K562 (cell line): Measurements from ENCODE around the gene LRRK1. TPM values are rescaled to one million over a fixed set of nuclear protein-coding genes. Genes with fewer than 3 reads are reported as not detected.

Experiments
- ATAC-seq: fragments of 200-7000 bp; cut with Tn5 transposase; 3 replicates; pipeline ENCODE4 v1.9.1; 2020; ENCODE audit warnings: moderate library complexity
- BruUV-seq: library from RNA; stranded (reverse); fragments of 400-500 nt; replicated peaks from 2 replicates; lab custom pipeline; 2021; lab: Mats Ljungman, UMichigan
- CTCF ChIA-PET: fragments of 300-600 bp; formaldehyde crosslinking; extraction: SDS; loops from one replicate; lab custom pipeline; 2021; ENCODE audit warnings: low intra/inter-chr PET ratio; lab: Yijun Ruan, JAX
- POLR2A ChIA-PET: fragments of 300-600, 350-650 bp; sonication (Branson Sonifier 250); formaldehyde crosslinking; extraction: SDS; loops from one replicate; lab custom pipeline; 2021; ENCODE audit warnings: antibody characterized with exemption, inconsistent platforms; lab: Yijun Ruan, JAX
- DNase-seq, 4 experiments: peaks; one replicate each; pipeline versions ENCODE4 v3.0.0 to v3.0.0-alpha.2; 2011 to 2018; ENCODE audit warnings: low spot score in 3 of 4, mixed read lengths in 3 of 4; ENCODE audit errors: extremely low read depth in 1 of 4
- FAIRE-seq: peaks from 2 replicates; lab custom pipeline; 2011; peaks lifted over from hg19 to GRCh38; lab: Jason Lieb, UNC
- H2AFZ ChIP-seq: 2 replicates; pipeline ENCODE4 v1.6.0; 2011; ENCODE audit warnings: low read depth, low read length, control low read depth, inconsistent platforms
- H3K27ac ChIP-seq: fragments of 200-600 bp; 3 replicates; pipeline ENCODE4 v1.8.0; 2011; ENCODE audit warnings: low read depth, mild to moderate bottlenecking, control low read depth, inconsistent platforms, low read length, moderate library complexity, mixed read lengths; ENCODE audit errors: extremely low read depth
- H3K27me3 ChIP-seq, 2 experiments: fragments of 300-600 bp in 1 of 2; 2 replicates in 1 of 2; 3 replicates in 1 of 2; pipeline versions ENCODE4 v1.6.0 to v1.8.0; 2011; ENCODE audit warnings: inconsistent platforms in 2 of 2, low read length in 2 of 2, mild to moderate bottlenecking in 1 of 2, mixed read lengths in 1 of 2, moderate library complexity in 1 of 2; ENCODE audit not compliant: control insufficient read depth in 2 of 2, insufficient read depth in 2 of 2
- H3K36me3 ChIP-seq: fragments of 300-600 bp; 3 replicates; pipeline ENCODE4 v1.8.0; 2011; ENCODE audit warnings: mild to moderate bottlenecking, low read length, inconsistent platforms; ENCODE audit not compliant: control insufficient read depth, insufficient read depth
- H3K4me1 ChIP-seq, 2 experiments: fragments of 200-600 bp in 1 of 2; replicated peaks in 1 of 2; 2 replicates in 1 of 2; 3 replicates in 1 of 2; pipeline versions ENCODE4 v1.5.1 to v1.8.0; 2011; ENCODE audit warnings: inconsistent platforms in 2 of 2, low read length in 2 of 2, mild to moderate bottlenecking in 1 of 2, mixed read lengths in 1 of 2, moderate library complexity in 1 of 2; ENCODE audit not compliant: control insufficient read depth in 2 of 2, insufficient read depth in 2 of 2
- H3K4me2 ChIP-seq: 2 replicates; pipeline ENCODE4 v1.6.1; 2011; ENCODE audit warnings: low read length, control low read depth, inconsistent platforms, mixed read lengths; ENCODE audit not compliant: insufficient read depth
- H3K4me3 ChIP-seq: fragments of 200-600 bp; sonication (generic), shearing (Covaris generic); 2 replicates; pipeline ENCODE4 v1.5.1; 2016; ENCODE audit warnings: control low read depth, inconsistent platforms
- H3K79me2 ChIP-seq: fragments of 200-600 bp; 3 replicates; pipeline ENCODE4 v1.8.0; 2011; ENCODE audit warnings: low read length, inconsistent platforms; ENCODE audit not compliant: control insufficient read depth, insufficient read depth
- H3K9ac ChIP-seq, 2 experiments: 2 replicates each; pipeline versions ENCODE4 v1.6.0 to v1.6.1; 2011; ENCODE audit warnings: low read depth in 2 of 2, low read length in 2 of 2, control low read depth in 1 of 2, inconsistent platforms in 1 of 2, mild to moderate bottlenecking in 1 of 2, mixed read lengths in 1 of 2; ENCODE audit not compliant: insufficient read depth in 1 of 2
- H3K9me1 ChIP-seq: one replicate; pipeline ENCODE4 v1.6.0; 2011; ENCODE audit warnings: inconsistent platforms, mild to moderate bottlenecking, low read length, moderate library complexity; ENCODE audit not compliant: control insufficient read depth, insufficient read depth
- H3K9me3 ChIP-seq: replicated peaks from 2 replicates; pipeline ENCODE4 v1.5.1; 2011; ENCODE audit warnings: low read depth, low read length, inconsistent platforms; ENCODE audit not compliant: control insufficient read depth, insufficient read depth
- H4K20me1 ChIP-seq: replicated peaks from 2 replicates; pipeline ENCODE4 v1.6.1; 2011; ENCODE audit warnings: low read length, inconsistent platforms, mixed read lengths; ENCODE audit not compliant: control insufficient read depth, insufficient read depth
- DPF2 ChIP-seq: fragments of 450-650 bp; IDR thresholded peaks from 2 replicates; pipeline ENCODE4 v1.6.1; 2016
- EGR1 ChIP-seq: fragments of 450-650 bp; conservative IDR thresholded peaks from 2 replicates; pipeline ENCODE4 v1.6.1; 2017; ENCODE audit warnings: mild to moderate bottlenecking
- JUNB ChIP-seq: fragments of 450-650 bp; formaldehyde crosslinking; conservative IDR thresholded peaks from 2 replicates; pipeline ENCODE4 v1.4.0; 2020; ENCODE audit warnings: mild to moderate bottlenecking
- JUND ChIP-seq, 2 experiments: IDR thresholded peaks; 2 replicates in 1 of 2; 3 replicates in 1 of 2; pipeline ENCODE4 v1.6.1; 2011; ENCODE audit warnings: borderline replicate concordance in 2 of 2, low read depth in 2 of 2, low read length in 2 of 2, improper control_type of control experiment in 1 of 2, missing biosample characterization in 1 of 2, missing genetic modification characterization in 1 of 2, missing genetic modification reagents in 1 of 2
- NCOA6 ChIP-seq: fragments of 450-650 bp; IDR thresholded peaks from 2 replicates; pipeline ENCODE4 v1.6.1; 2017; ENCODE audit warnings: mild to moderate bottlenecking
- NEUROD1 ChIP-seq: fragments of 150-350 bp; IDR thresholded peaks from 2 replicates; pipeline ENCODE4 v1.6.1; 2014; ENCODE audit warnings: borderline replicate concordance, low read length, low read depth; ENCODE audit not compliant: partially characterized antibody
- PURB ChIP-seq: sonication (generic); formaldehyde crosslinking; IDR thresholded peaks from 2 replicates; pipeline ENCODE4 v1.9.0; 2021; ENCODE audit warnings: low read depth, mild to moderate bottlenecking, missing genetic modification reagents
- TEAD4 ChIP-seq, 2 experiments: sonication (generic) in 1 of 2; formaldehyde crosslinking in 1 of 2; IDR thresholded peaks; 2 replicates each; pipeline versions ENCODE4 v1.6.1 to v1.8.0; 2012 to 2022; ENCODE audit warnings: borderline replicate concordance in 1 of 2, inconsistent platforms in 1 of 2, low read length in 1 of 2, mild to moderate bottlenecking in 1 of 2, missing genetic modification reagents in 1 of 2
- VEZF1 ChIP-seq: fragments of 200-800 bp; sonication (Bioruptor generic); IDR thresholded peaks from 2 replicates; pipeline ENCODE4 v1.6.1; 2017; ENCODE audit warnings: missing genetic modification characterization, missing compliant biosample characterization
- ZNF324 ChIP-seq: fragments of 250-450 bp; sonication (Bioruptor Pico); IDR thresholded peaks from 2 replicates; pipeline ENCODE4 v1.4.0; 2020; ENCODE audit warnings: mild to moderate bottlenecking
- WGBS: fragments of 100-300 bp; shearing (Covaris generic); methylation state at CpG from one replicate; pipeline ENCODE4 v1.1.6; 2016; ENCODE audit warnings: low coverage, mixed read lengths; ENCODE audit not compliant: insufficient coverage; ENCODE audit errors: missing lambda C conversion rate; 5-methylcytosine and 5-hydroxymethylcytosine counted together
- in situ Hi-C: fragments of 300-500 bp; cut with MboI; formaldehyde crosslinking; loops from 4 replicates; pipeline ENCODE4 v1.15.0; 2018; ENCODE audit warnings: inconsistent platforms, mixed read lengths
- intact Hi-C: fragments of 100-400 bp; cut with micrococcal nuclease; formaldehyde crosslinking; loops from 2 replicates; pipeline ENCODE4 v1.14.2; 2022
- polyA plus RNA-seq, 8 experiments: library from polyadenylated mRNA; depleted of rRNA in 4 of 8; stranded (reverse) in 5 of 8; unstranded in 3 of 8; fragments of >200 nt; fragmentation: Nextera tagmentation in 2 of 8; fragmentation: Illumina TruSeq in 1 of 8; extraction: Ambion mirVana in 2 of 8; extraction: Trizol in 1 of 8; gene quantifications; 2 replicates each; pipeline versions ENCODE4 v1.2.1 to v1.2.3, GENCODE V29; 2011 to 2014; ENCODE audit warnings: inconsistent platforms in 1 of 8, missing spikeins in 1 of 8
- total RNA-seq, 7 experiments: library from RNA; depleted of rRNA in 6 of 7; stranded (reverse); fragments of >200 nt in 6 of 7; fragmentation: Illumina TruSeq in 2 of 7; extraction: Trizol in 2 of 7; gene quantifications; 2 replicates each; pipeline versions ENCODE4 v1.2.1 to v1.2.3, GENCODE V29; 2011 to 2021; ENCODE audit warnings: low replicate concordance in 1 of 7
- TF ChIP-seq, protein P1 (sequence below): sonication (generic); formaldehyde crosslinking; IDR thresholded peaks from 2 replicates; pipeline ENCODE4 v1.8.1; 2023; ENCODE audit warnings: mild to moderate bottlenecking, missing genetic modification reagents, moderate library complexity
- TF ChIP-seq, protein P2 (sequence below): fragments of 250-450 bp; sonication (Bioruptor Pico); IDR thresholded peaks from 2 replicates; pipeline ENCODE4 v1.5.0; 2021; ENCODE audit warnings: mild to moderate bottlenecking, moderate library complexity

The LRRK1 gene
- total and polyA plus RNA-seq, 9 of the 15 experiments (the other 6 are each of a cell fraction or from before 2014, with no cell fraction given) = 0.01 to 1.5 (median 0.11) TPM

- CTCF ChIA-PET = interaction anchor here (3.9 to 4.2 kb wide), 2 partner anchors 91 to 382 kb away, joined by 23 to 25 read pairs; partner anchors contain the start of gene LRRK1
- BruUV-seq = no TSS peak
- POLR2A ChIA-PET = interaction anchor here (1.3 kb wide), 2 partner anchors 14 to 107 kb away, joined by 3 read pairs; no protein-coding TSS in a partner anchor
- H3K79me2 ChIP-seq = no peaks in the 10 kb centered on the region
- H3K9me1 ChIP-seq = peaks cover 8% of the 10 kb centered on the region
- no peaks in the 10 kb centered on the region for H4K20me1 ChIP-seq
- DNase-seq (no peak), FAIRE-seq (no peak), ATAC-seq (no peak)
- H3K27ac ChIP-seq = no peak overlapping the region
- H3K9ac ChIP-seq = no peak overlapping the region
- H3K4me2 ChIP-seq = peak overlapping the region; percentile 93
- H3K27me3 ChIP-seq = peaks cover 5 to 24% of the 10 kb centered on the region in 2 experiments; a peak in 3 of 5 replicates
- H2AFZ ChIP-seq = peak overlapping the region; percentile 99
- in situ Hi-C loops (loop anchor here (5.0 kb wide), 3 partner anchors 67 to 677 kb away; no protein-coding TSS in a partner anchor), intact Hi-C loops (loop anchor here (10.0 kb wide), 1 partner anchor 1734 kb away; no protein-coding TSS in a partner anchor)
- no peaks in the 10 kb centered on the region for H3K9me3 ChIP-seq
- H3K36me3 ChIP-seq = no peaks in the 10 kb centered on the region
- TF ChIP-seq PURB (CRISPR knock-in tag) (no peak), DPF2 (no peak), VEZF1 (no peak), NCOA6 (no peak), NEUROD1 (no peak), EGR1 (no peak), ZNF324 (CRISPR knock-in tag) (no peak), TEAD4 (IDR thresholded peaks at IDR 0.05; ENCODE audit: low read length) (no peak), TEAD4 (CRISPR knock-in tag; IDR thresholded peaks at IDR 0.05; ENCODE audit: borderline replicate concordance) (no peak), JUND (IDR thresholded peaks at IDR 0.05; ENCODE audit: borderline replicate concordance, low read depth, low read length) (no peak), JUND (tag; IDR thresholded peaks at IDR 0.05; ENCODE audit: borderline replicate concordance, low read depth, low read length) (no peak), JUNB (CRISPR knock-in tag) (no peak)
- TF ChIP-seq, protein P1, sequence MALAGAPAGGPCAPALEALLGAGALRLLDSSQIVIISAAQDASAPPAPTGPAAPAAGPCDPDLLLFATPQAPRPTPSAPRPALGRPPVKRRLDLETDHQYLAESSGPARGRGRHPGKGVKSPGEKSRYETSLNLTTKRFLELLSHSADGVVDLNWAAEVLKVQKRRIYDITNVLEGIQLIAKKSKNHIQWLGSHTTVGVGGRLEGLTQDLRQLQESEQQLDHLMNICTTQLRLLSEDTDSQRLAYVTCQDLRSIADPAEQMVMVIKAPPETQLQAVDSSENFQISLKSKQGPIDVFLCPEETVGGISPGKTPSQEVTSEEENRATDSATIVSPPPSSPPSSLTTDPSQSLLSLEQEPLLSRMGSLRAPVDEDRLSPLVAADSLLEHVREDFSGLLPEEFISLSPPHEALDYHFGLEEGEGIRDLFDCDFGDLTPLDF (CRISPR knock-in tag) = no peak
- TF ChIP-seq, protein P2, sequence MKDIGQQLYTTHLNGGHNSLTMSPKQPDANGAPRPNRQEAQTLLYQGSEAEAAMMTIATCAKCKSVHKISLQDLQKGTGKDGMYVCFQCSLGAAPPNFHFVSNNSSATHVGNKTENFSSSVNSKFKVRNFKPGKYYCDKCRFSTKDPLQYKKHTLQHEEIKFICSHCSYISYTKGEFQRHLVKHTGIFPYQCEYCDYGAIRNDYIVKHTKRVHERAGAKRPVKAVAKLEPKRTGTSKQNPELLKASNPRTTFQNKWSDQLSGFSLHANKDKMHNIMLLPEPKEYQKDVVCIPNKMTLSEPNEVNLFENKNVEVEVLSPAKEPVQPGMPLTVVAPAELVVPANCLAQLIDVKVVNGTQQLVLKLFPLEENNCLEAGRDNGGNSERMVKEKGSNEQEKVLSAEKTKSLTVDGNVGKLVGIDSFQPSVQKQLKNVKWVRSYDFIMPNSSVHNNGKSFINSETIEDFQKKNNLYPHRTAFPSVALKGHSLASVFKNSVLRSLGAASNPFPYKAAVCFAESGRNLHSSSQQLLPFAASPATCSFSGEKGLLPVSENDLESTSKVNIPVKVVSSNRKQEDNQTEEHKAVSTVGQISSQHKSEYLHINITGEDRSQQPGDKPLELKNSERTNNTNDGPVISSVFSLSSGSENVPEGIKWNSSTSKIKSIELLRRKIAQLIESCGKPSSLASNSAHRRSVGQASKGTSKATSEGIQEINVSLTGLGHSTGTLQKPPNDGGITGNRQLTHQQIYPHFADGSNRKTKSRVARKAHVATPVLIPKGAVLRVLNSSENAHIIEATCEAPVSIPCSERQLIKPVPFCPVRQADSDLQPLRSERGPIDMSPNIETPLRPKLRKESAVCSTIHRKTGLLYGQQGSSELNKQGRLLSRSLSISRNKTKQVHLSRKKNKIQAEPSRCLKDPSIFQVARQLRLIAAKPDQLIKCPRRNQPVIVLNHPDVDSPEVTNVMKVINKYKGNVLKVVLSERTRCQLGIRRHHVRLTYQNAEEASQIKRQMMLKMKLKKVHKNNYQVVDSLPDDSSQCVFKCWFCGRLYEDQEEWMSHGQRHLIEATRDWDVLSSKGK (CRISPR knock-in tag) = no peak
- WGBS = 56% methylated on average over 2 of the region's 2 CpGs
- H3K4me3 ChIP-seq = 0 out of 2 replicates have a peak overlapping the region, but pooled peaks have one; percentile 63
- peaks cover 14 to 28% of the 10 kb centered on the region in 2 experiments for H3K4me1 ChIP-seq
Observed at GRCh38 chr15:101009176-101009575, 90.0 kb downstream of the LRRK1 start.
